ENCODE measurements around the gene ZMAT5.

The ZMAT5 gene

GRCh38 chr22:29806196-29806595 is 39.4 kb upstream of the ZMAT5 start:
- no peak for TF ChIP-seq NFIC (IDR thresholded peaks at IDR 0.05)
- TF ChIP-seq CEBPB (IDR thresholded peaks at IDR 0.05) = no peak
- TF ChIP-seq EGR1 (IDR thresholded peaks at IDR 0.05) = no peak
- TF ChIP-seq FOXM1 (IDR thresholded peaks at IDR 0.05; ENCODE audit: borderline replicate concordance, low read depth) = no peak
- no peak for TF ChIP-seq REST (IDR thresholded peaks at IDR 0.05; ENCODE audit: low read depth)
- TF ChIP-seq USF1 (IDR thresholded peaks at IDR 0.05) = no peak
- TF ChIP-seq TCF12 (IDR thresholded peaks at IDR 0.05; ENCODE audit: low read depth) = no peak
- TF ChIP-seq ZBTB7A (IDR thresholded peaks at IDR 0.05; ENCODE audit: low read depth) = no peak
- TF ChIP-seq YY1 (IDR thresholded peaks at IDR 0.05; ENCODE audit: low read depth) = no peak
- no peak for TF ChIP-seq TAF1 (IDR thresholded peaks at IDR 0.05; ENCODE audit: low read depth)
- TF ChIP-seq EP300 (IDR thresholded peaks at IDR 0.05; ENCODE audit: borderline replicate concordance) = no peak

- TF ChIP-seq TCF12 (IDR thresholded peaks at IDR 0.05; ENCODE audit: low read depth) (no peak), YY1 (IDR thresholded peaks at IDR 0.05; ENCODE audit: low read depth) (no peak), CREB1 (IDR thresholded peaks at IDR 0.05; ENCODE audit: low read depth) (no peak), MAX (IDR thresholded peaks at IDR 0.05) (no peak), REST (IDR thresholded peaks at IDR 0.05; ENCODE audit: low read depth) (no peak), NFIC (IDR thresholded peaks at IDR 0.05) (no peak), TAF1 (IDR thresholded peaks at IDR 0.05; ENCODE audit: low read depth) (no peak), EP300 (IDR thresholded peaks at IDR 0.05; ENCODE audit: borderline replicate concordance) (no peak), FOXM1 (IDR thresholded peaks at IDR 0.05; ENCODE audit: borderline replicate concordance, low read depth) (no peak), EGR1 (IDR thresholded peaks at IDR 0.05) (no peak), RAD21 (IDR thresholded peaks at IDR 0.05; ENCODE audit: low read depth) (no peak), CEBPB (IDR thresholded peaks at IDR 0.05) (no peak), TEAD4 (IDR thresholded peaks at IDR 0.05) (no peak), ZBTB7A (IDR thresholded peaks at IDR 0.05; ENCODE audit: low read depth) (no peak)
Measured at GRCh38 chr22:29804985-29805384, 38.2 kb upstream of the ZMAT5 start.

GRCh38 chr22:29803190-29803589 is 36.4 kb upstream of the ZMAT5 start:
- TF ChIP-seq FOXM1 (IDR thresholded peaks at IDR 0.05; ENCODE audit: borderline replicate concordance, low read depth) (no peak), EGR1 (IDR thresholded peaks at IDR 0.05) (no peak), EP300 (IDR thresholded peaks at IDR 0.05; ENCODE audit: borderline replicate concordance) (no peak), TAF1 (IDR thresholded peaks at IDR 0.05; ENCODE audit: low read depth) (no peak), RAD21 (IDR thresholded peaks at IDR 0.05; ENCODE audit: low read depth) (no peak), ZBTB7A (IDR thresholded peaks at IDR 0.05; ENCODE audit: low read depth) (no peak), YY1 (IDR thresholded peaks at IDR 0.05; ENCODE audit: low read depth) (no peak), TCF12 (IDR thresholded peaks at IDR 0.05; ENCODE audit: low read depth) (no peak), CEBPB (IDR thresholded peaks at IDR 0.05) (no peak), USF1 (IDR thresholded peaks at IDR 0.05) (no peak), NFIC (IDR thresholded peaks at IDR 0.05) (no peak), CREB1 (IDR thresholded peaks at IDR 0.05; ENCODE audit: low read depth) (no peak), REST (IDR thresholded peaks at IDR 0.05; ENCODE audit: low read depth) (no peak), MAX (IDR thresholded peaks at IDR 0.05) (no peak), TEAD4 (IDR thresholded peaks at IDR 0.05) (no peak)

- TF ChIP-seq FOXM1 (IDR thresholded peaks at IDR 0.05; ENCODE audit: borderline replicate concordance, low read depth) (no peak), CEBPB (IDR thresholded peaks at IDR 0.05) (no peak), TEAD4 (IDR thresholded peaks at IDR 0.05) (no peak), TAF1 (IDR thresholded peaks at IDR 0.05; ENCODE audit: low read depth) (no peak), MAX (IDR thresholded peaks at IDR 0.05) (no peak), ZBTB7A (IDR thresholded peaks at IDR 0.05; ENCODE audit: low read depth) (no peak), NFIC (IDR thresholded peaks at IDR 0.05) (no peak), REST (IDR thresholded peaks at IDR 0.05; ENCODE audit: low read depth) (no peak), EGR1 (IDR thresholded peaks at IDR 0.05) (no peak), USF1 (IDR thresholded peaks at IDR 0.05) (no peak), RAD21 (IDR thresholded peaks at IDR 0.05; ENCODE audit: low read depth) (no peak)
Measured at GRCh38 chr22:29801796-29802195, 35.0 kb upstream of the ZMAT5 start.
